PC-9 (cell line): ENCODE results near the gene SUGCT. TPM values are rescaled to one million over a fixed set of nuclear protein-coding genes. Genes with fewer than 3 reads are reported as not detected.

Source experiments
- BruUV-seq: library from RNA; stranded (reverse); fragments of 400-500 nt; replicated peaks from 2 replicates; lab custom pipeline; 2021; lab: Mats Ljungman, UMichigan
- CTCF ChIA-PET: fragments of 300-600 bp; sonication (Branson Sonifier 250); formaldehyde crosslinking; loops from one replicate; lab custom pipeline; 2022; ENCODE audit warnings: antibody characterized with exemption; lab: Charles Lee
- POLR2A ChIA-PET: fragments of 300-600 bp; sonication (Branson Sonifier 250); formaldehyde crosslinking; loops from one replicate; lab custom pipeline; 2022; ENCODE audit warnings: antibody characterized with exemption; ENCODE audit not compliant: unreplicated experiment; lab: Charles Lee
- DNase-seq, 2 experiments: peaks; one replicate each; pipeline versions ENCODE4 v3.0.0 to v3.0.0-alpha.2; 2015 to 2022; ENCODE audit warnings: mixed read lengths in 1 of 2
- H2AFZ ChIP-seq: fragments of 200-600 bp; sonication (generic); 2 replicates; pipeline ENCODE4 v1.8.1; 2017; ENCODE audit warnings: antibody characterized with exemption
- H3F3A ChIP-seq: fragments of 200-600 bp; sonication (generic); 2 replicates; pipeline ENCODE4 v1.8.1; 2017; ENCODE audit warnings: antibody characterized with exemption, mild to moderate bottlenecking, low read depth; ENCODE audit not compliant: insufficient read depth
- H3K27ac ChIP-seq: fragments of 200-600 bp; sonication (generic); 2 replicates; pipeline ENCODE4 v1.6.1; 2016; ENCODE audit warnings: mixed run types
- H3K27me3 ChIP-seq: fragments of 200-600 bp; sonication (generic); 2 replicates; pipeline ENCODE4 v1.6.1; 2016; ENCODE audit warnings: low read depth, mixed run types; ENCODE audit not compliant: insufficient read depth
- H3K36me3 ChIP-seq: fragments of 200-600 bp; sonication (generic); 2 replicates; pipeline ENCODE4 v1.6.1; 2016; ENCODE audit warnings: low read depth, mixed run types
- H3K4me1 ChIP-seq: fragments of 200-600 bp; sonication (generic); replicated peaks from 2 replicates; pipeline ENCODE4 v1.6.1; 2016; ENCODE audit warnings: mixed run types; ENCODE audit not compliant: insufficient read depth
- H3K4me2 ChIP-seq: fragments of 200-600 bp; sonication (generic); 2 replicates; pipeline ENCODE4 v1.6.1; 2017; ENCODE audit warnings: mixed run types
- H3K4me3 ChIP-seq: fragments of 200-600 bp; sonication (generic); 2 replicates; pipeline ENCODE4 v1.6.1; 2016; ENCODE audit warnings: mixed run types
- H3K79me2 ChIP-seq: fragments of 200-600 bp; sonication (generic); 2 replicates; pipeline ENCODE4 v1.6.1; 2017; ENCODE audit warnings: low read depth, mixed run types
- H3K9me2 ChIP-seq: fragments of 200-600 bp; sonication (generic); 2 replicates; pipeline ENCODE4 v1.8.1; 2017; ENCODE audit warnings: mild to moderate bottlenecking; ENCODE audit not compliant: insufficient read depth
- H3K9me3 ChIP-seq: fragments of 200-600 bp; sonication (generic); 2 replicates; pipeline ENCODE4 v1.8.1; 2016; ENCODE audit warnings: low read depth; ENCODE audit not compliant: insufficient read depth
- H4K20me1 ChIP-seq: fragments of 200-600 bp; sonication (generic); 2 replicates; pipeline ENCODE4 v1.8.1; 2017; ENCODE audit not compliant: insufficient read depth
- EZH2 ChIP-seq: fragments of 200-600 bp; sonication (generic); IDR thresholded peaks from 2 replicates; pipeline ENCODE4 v1.8.0; 2017; ENCODE audit warnings: antibody characterized with exemption, low read depth
- intact Hi-C: fragments of 100-400 bp; cut with micrococcal nuclease; formaldehyde crosslinking; loops from one replicate; pipeline ENCODE4 v1.10.0; 2022; ENCODE audit not compliant: unreplicated experiment
- total RNA-seq: library from RNA; stranded (reverse); gene quantifications from 2 replicates; pipeline ENCODE4 v1.2.3, GENCODE V29; 2021
- TF ChIP-seq, protein P1 (sequence below): fragments of 200-600 bp; sonication (generic); conservative IDR thresholded peaks from 2 replicates; pipeline ENCODE4 v1.6.1; 2017; ENCODE audit warnings: mixed run types, antibody characterized with exemption, mild to moderate bottlenecking, moderate library complexity

SUGCT gene
- total RNA-seq, 1 experiment from 2014 or later = 3.5 TPM

DNA sequence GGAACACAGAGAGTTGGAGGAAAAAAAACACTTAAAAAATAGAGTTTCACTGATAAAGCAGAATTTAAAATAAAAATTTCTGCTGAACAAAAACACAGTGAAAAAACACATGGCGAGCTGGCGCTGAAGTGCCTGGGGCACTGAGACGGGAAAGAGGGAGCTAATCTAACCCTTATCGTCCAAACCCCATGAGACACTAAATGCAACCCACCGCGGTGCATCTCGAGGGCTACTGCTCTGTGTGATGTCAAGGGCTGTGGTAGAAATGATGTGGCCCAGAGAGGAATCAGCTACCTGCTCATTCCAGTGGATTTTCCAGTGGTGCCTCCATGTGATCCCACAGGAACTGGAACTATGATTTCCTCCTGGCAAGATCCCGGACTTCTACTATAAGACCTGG, 499.3 kb downstream of the SUGCT start:
- Histone ChIP-seq H3K4me2 (no peak overlapping the region), H3K79me2 (no peaks in the 10 kb centered on the region), H3K4me3 (no peak overlapping the region), H4K20me1 (no peaks in the 10 kb centered on the region), H3K9me3 (no peaks in the 10 kb centered on the region), H3K27ac (no peak overlapping the region), H2AFZ (no peak overlapping the region), H3K9me2 (no peaks in the 10 kb centered on the region), H3K36me3 (no peaks in the 10 kb centered on the region), H3K4me1 (no peaks in the 10 kb centered on the region), H3F3A (no peaks in the 10 kb centered on the region), H3K27me3 (no peaks in the 10 kb centered on the region)
- no peak for DNase-seq
- no TSS peak for BruUV-seq
- intact Hi-C loops = no loop called here
- ChIA-PET CTCF (no interaction called here), POLR2A (interaction anchor here (0.6 kb wide), 1 partner anchor 26 kb away, joined by 6 read pairs; no protein-coding TSS in a partner anchor)
- TF ChIP-seq, protein P1, sequence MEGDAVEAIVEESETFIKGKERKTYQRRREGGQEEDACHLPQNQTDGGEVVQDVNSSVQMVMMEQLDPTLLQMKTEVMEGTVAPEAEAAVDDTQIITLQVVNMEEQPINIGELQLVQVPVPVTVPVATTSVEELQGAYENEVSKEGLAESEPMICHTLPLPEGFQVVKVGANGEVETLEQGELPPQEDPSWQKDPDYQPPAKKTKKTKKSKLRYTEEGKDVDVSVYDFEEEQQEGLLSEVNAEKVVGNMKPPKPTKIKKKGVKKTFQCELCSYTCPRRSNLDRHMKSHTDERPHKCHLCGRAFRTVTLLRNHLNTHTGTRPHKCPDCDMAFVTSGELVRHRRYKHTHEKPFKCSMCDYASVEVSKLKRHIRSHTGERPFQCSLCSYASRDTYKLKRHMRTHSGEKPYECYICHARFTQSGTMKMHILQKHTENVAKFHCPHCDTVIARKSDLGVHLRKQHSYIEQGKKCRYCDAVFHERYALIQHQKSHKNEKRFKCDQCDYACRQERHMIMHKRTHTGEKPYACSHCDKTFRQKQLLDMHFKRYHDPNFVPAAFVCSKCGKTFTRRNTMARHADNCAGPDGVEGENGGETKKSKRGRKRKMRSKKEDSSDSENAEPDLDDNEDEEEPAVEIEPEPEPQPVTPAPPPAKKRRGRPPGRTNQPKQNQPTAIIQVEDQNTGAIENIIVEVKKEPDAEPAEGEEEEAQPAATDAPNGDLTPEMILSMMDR = no peak
- no peak for TF ChIP-seq EZH2

DNA sequence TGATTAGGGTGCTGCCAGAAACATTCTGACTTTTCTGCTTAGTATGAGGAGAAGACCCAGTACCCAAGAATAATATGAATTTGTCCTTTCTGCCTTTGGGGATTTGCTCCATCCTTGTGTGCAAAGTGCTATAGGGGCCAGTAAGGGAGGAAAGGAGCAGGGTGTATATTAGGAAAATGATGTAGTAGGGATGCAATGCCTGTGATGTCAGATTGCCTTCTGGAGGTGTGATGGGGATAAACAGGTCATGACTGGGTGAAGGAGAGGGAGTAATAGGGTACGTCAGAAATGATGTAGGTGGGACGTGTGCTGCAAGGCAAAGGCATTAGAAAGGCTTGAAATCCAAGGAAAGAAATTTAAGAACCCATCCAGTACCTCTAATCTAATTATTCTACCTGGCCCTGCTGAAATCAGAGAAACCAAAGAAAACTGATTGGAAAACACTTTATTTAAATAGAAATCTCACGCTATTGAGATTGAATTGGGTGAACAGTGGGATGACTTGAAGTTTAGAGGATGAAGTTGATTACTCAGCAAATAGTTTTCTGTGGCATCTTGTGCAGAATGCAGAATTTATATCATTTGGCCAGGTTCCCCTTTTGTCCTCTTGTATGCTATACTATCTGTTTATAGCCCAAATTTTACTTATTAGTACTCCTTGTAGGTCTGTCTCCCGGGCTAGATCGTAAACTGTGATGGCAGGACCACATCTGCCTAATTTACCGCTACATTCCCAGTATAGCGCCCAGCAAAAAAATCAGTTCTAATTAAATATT, 503.9 kb downstream of the SUGCT start:
- ChIA-PET POLR2A (no interaction called here), CTCF (no interaction called here)
- no peak overlapping the region for H3K4me3 ChIP-seq
- H3K27me3 ChIP-seq = no peaks in the 10 kb centered on the region
- intact Hi-C loops = no loop called here
- H4K20me1 ChIP-seq = no peaks in the 10 kb centered on the region
- H2AFZ ChIP-seq = no peak overlapping the region
- no peaks in the 10 kb centered on the region for H3K9me2 ChIP-seq
- no peaks in the 10 kb centered on the region for H3K36me3 ChIP-seq
- no TSS peak for BruUV-seq
- DNase-seq = no peak
- H3K4me2 ChIP-seq = no peak overlapping the region
- H3K27ac ChIP-seq = no peak overlapping the region
- no peaks in the 10 kb centered on the region for H3K4me1 ChIP-seq
- no peaks in the 10 kb centered on the region for H3F3A ChIP-seq
- no peaks in the 10 kb centered on the region for H3K9me3 ChIP-seq
- H3K79me2 ChIP-seq = no peaks in the 10 kb centered on the region
- TF ChIP-seq, protein P1 = no peak
- no peak for TF ChIP-seq EZH2

DNA sequence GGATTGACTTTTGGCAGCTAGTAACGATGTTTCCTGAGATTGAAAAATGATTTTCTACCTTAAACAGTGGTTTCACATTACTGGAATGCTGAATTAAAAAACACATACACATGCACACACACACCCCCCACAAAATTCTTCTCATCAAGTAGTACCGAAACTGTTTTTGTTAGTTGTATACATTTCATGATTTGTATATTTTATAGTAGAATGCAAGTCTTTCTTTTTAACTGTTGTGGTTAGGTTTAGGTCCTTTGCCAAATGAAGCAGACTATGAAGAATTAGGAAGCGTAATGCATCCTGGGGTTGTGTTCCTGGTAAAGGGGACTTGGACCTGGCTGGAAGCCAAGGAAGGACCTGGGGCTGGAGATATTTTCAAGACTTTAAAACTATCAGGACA, 505.8 kb downstream of the SUGCT start:
- Histone ChIP-seq H3K4me2 (no peak overlapping the region), H3K27ac (no peak overlapping the region), H3K36me3 (no peaks in the 10 kb centered on the region), H3K9me2 (no peaks in the 10 kb centered on the region), H3F3A (no peaks in the 10 kb centered on the region), H3K27me3 (no peaks in the 10 kb centered on the region), H3K4me1 (no peaks in the 10 kb centered on the region), H4K20me1 (no peaks in the 10 kb centered on the region), H3K79me2 (no peaks in the 10 kb centered on the region), H3K4me3 (no peak overlapping the region), H3K9me3 (no peaks in the 10 kb centered on the region), H2AFZ (no peak overlapping the region)
- BruUV-seq = no TSS peak
- intact Hi-C loops = no loop called here
- TF ChIP-seq EZH2 = no peak
- TF ChIP-seq, protein P1 = no peak
- CTCF ChIA-PET = no interaction called here
- POLR2A ChIA-PET = no interaction called here
- DNase-seq = no peak
